Vagina (tissue), 2 donors: ENCODE measurements around the gene UBIAD1. TPM values are rescaled to one million over a fixed set of nuclear protein-coding genes. Genes with fewer than 3 reads are reported as not detected.
"Not testable (repeated sequence)": the region's sequence is repeated elsewhere in the genome, so short reads cannot be mapped to it uniquely, and the experiment has no call there.

Experiments
- DNase-seq, 2 donors: peaks; one replicate each; pipeline ENCODE4 v3.0.0-alpha.2; 2017; ENCODE audit errors: extremely low spot score in 2 of 2
- H3K27ac ChIP-seq: fragments of 200-600 bp; sonication (generic); one replicate; pipeline ENCODE4 v1.5.1; 2019
- H3K27me3 ChIP-seq: fragments of 200-600 bp; sonication (generic); one replicate; pipeline ENCODE4 v1.5.1; 2019
- H3K36me3 ChIP-seq, 2 donors: fragments of 200-600 bp; sonication (generic); one replicate each; pipeline ENCODE4 v1.5.1; 2017 to 2019
- H3K4me1 ChIP-seq: fragments of 200-600 bp; sonication (generic); one replicate; pipeline ENCODE4 v1.5.1; 2019
- H3K4me3 ChIP-seq, 2 donors: fragments of 200-600 bp; sonication (generic); 1 replicate in 1 of 2; 2 replicates in 1 of 2; pipeline ENCODE4 v1.5.1; 2016 to 2019
- H3K9me3 ChIP-seq: fragments of 200-600 bp; sonication (generic); one replicate; pipeline ENCODE4 v1.5.1; 2019
- CTCF ChIP-seq, 3 experiments: fragments of 450-650 bp in 2 of 3; fragments of 200-600 bp in 1 of 3; sonication (generic) in 1 of 3; IDR thresholded peaks; one replicate each; pipeline ENCODE4 v1.5.1; 2017 to 2019; ENCODE audit warnings: antibody characterized with exemption in 3 of 3, mild to moderate bottlenecking in 2 of 3, moderate library complexity in 2 of 3
- POLR2A ChIP-seq, 2 donors: fragments of 450-650 bp; IDR thresholded peaks; one replicate each; pipeline ENCODE4 v1.6.1; 2017; ENCODE audit warnings: antibody characterized with exemption in 2 of 2, mild to moderate bottlenecking in 2 of 2, moderate library complexity in 2 of 2
- POLR2AphosphoS5 ChIP-seq, 2 donors: sonication (generic); formaldehyde crosslinking; IDR thresholded peaks; one replicate each; pipeline ENCODE4 v1.9.0; 2017; ENCODE audit warnings: antibody characterized with exemption in 2 of 2, mild to moderate bottlenecking in 2 of 2, low read depth in 1 of 2; ENCODE audit not compliant: insufficient read depth in 1 of 2
- intact Hi-C: fragments of 100-400 bp; cut with DNase I; formaldehyde crosslinking; loops from one replicate; pipeline ENCODE4 v1.15.1; 2023
- total RNA-seq: library from RNA; depleted of rRNA; stranded (reverse); fragments of >200 nt; gene quantifications from one replicate; pipeline ENCODE4 v1.2.3, GENCODE V29; 2016

The UBIAD1 gene
- total RNA-seq, 1 donor from 2014 or later = 8.6 TPM

DNA sequence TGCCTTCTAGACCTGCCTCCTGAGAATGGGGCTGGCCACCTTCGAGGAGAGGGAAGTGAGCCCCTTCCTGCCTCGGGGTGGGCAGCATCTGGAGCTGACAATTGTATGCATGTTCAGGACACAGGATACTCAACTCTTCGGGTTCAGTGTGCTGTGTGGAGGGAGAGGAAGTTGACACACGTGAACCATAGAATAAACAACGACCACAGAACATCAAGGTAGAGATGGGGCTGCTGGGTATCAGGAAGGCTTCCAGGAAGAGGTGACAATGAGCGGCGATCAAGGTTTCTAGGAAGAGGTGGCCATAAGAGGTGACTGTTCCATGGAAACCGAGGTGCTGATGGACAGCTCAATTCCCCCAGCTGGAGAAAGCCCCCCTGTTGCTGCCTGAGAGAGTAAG lies 22.0 kb downstream of the UBIAD1 start:
- Histone ChIP-seq H3K27ac (no peak overlapping the region), H3K9me3 (no peaks in the 10 kb centered on the region), H3K4me1 (no peaks in the 10 kb centered on the region), H3K36me3 (peaks cover 0 to 11% of the 10 kb centered on the region in 2 donors), H3K27me3 (no peaks in the 10 kb centered on the region), H3K4me3 (no peak overlapping the region)
- TF ChIP-seq CTCF (IDR thresholded peaks at IDR 0.05) = no peak
- TF ChIP-seq POLR2A (IDR thresholded peaks at IDR 0.05) = no peak
- TF ChIP-seq POLR2AphosphoS5 (IDR thresholded peaks at IDR 0.05; ENCODE audit: insufficient read depth in 1 of 2, low read depth in 1 of 2) = no peak
- intact Hi-C loops = no loop called here
- DNase-seq = no peak

DNA sequence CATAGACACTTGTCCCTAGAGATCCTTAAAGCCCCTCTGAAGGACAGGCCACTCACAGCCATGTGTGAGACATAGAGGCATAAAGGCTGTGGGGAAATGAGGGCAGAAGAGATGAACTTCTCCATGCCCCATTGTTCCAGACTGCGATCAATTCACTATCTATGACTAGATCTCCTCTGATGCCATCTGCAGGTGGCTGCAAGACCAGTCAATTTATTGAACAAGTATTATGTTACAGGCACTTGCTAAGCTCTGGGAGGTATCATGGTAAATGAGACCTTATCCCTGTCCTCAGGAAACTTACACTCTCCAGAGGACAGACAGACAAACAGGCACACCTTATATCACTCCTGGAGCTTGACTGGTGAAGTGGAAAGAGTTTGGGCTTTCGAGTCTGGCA lies 22.9 kb downstream of the UBIAD1 start:
- TF ChIP-seq POLR2AphosphoS5 (IDR thresholded peaks at IDR 0.05; ENCODE audit: insufficient read depth in 1 of 2, low read depth in 1 of 2) (no peak), CTCF (IDR thresholded peaks at IDR 0.05) (no peak), POLR2A (IDR thresholded peaks at IDR 0.05) (no peak)
- H3K4me1 ChIP-seq = no peaks in the 10 kb centered on the region
- no peaks in the 10 kb centered on the region for H3K27me3 ChIP-seq
- no peak overlapping the region for H3K27ac ChIP-seq
- H3K9me3 ChIP-seq = no peaks in the 10 kb centered on the region
- H3K4me3 ChIP-seq = no peak overlapping the region
- peaks cover 0 to 11% of the 10 kb centered on the region in 2 donors for H3K36me3 ChIP-seq
- no peak for DNase-seq
- intact Hi-C loops = no loop called here

DNA sequence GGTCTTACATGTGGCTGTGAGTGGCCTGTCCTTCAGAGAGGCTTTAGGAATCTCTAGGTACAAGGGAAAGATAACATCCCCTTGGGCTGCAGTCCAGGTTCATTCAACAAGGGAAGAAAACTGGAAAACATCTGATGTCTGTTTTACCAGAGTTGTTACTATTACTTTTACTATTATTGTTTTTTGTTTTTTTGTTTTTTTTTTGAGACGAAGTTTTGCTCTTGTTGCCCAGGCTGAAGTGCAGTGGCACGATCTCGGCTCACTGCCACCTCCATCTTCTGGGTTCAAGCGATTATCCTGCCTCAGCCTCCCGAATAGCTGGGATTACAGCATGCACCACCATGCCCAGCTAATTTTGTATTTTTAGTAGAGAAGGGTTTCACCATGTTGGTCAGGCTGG lies 24.8 kb downstream of the UBIAD1 start:
- H3K9me3 ChIP-seq, H3K27ac ChIP-seq, H3K4me1 ChIP-seq, DNase-seq, H3K4me3 ChIP-seq, intact Hi-C loops, H3K27me3 ChIP-seq: not testable (repeated sequence)
- peaks cover 0 to 11% of the 10 kb centered on the region in 2 donors for H3K36me3 ChIP-seq

GRCh38 chr1:11298390-11299224 lies 25.6 kb downstream of the UBIAD1 start:
- TF ChIP-seq POLR2A (IDR thresholded peaks at IDR 0.05) (no peak), CTCF (IDR thresholded peaks at IDR 0.05) (no peak), POLR2AphosphoS5 (IDR thresholded peaks at IDR 0.05; ENCODE audit: insufficient read depth in 1 of 2, low read depth in 1 of 2) (no peak)
- no peaks in the 10 kb centered on the region for H3K27me3 ChIP-seq
- no peaks in the 10 kb centered on the region for H3K9me3 ChIP-seq
- H3K4me1 ChIP-seq = no peaks in the 10 kb centered on the region
- H3K27ac ChIP-seq = no peak overlapping the region
- no peak for DNase-seq
- H3K36me3 ChIP-seq = peaks cover 0 to 11% of the 10 kb centered on the region in 2 donors
- H3K4me3 ChIP-seq = no peak overlapping the region
- intact Hi-C loops = no loop called here

DNA sequence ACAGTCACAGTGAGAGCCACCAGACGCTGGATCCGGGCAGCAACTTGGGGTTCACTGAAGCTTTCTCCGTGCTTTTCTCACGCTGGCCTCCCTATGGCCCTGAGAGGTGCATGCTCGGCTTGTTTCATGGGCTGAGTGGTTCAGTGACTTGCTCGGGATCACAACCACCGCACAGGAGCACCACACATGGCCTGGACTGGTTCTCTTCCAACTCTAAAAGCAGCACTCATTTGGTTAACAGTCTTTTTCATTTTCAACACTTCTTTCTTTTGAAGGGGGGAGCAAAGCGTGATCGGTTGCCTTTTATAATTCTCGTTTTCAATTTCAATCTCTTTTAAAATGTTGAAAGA lies 26.2 kb downstream of the UBIAD1 start:
- Histone ChIP-seq H3K4me3 (no peak overlapping the region), H3K36me3 (peaks cover 0 to 11% of the 10 kb centered on the region in 2 donors), H3K27me3 (no peaks in the 10 kb centered on the region), H3K9me3 (no peaks in the 10 kb centered on the region), H3K4me1 (no peaks in the 10 kb centered on the region), H3K27ac (no peak overlapping the region)
- intact Hi-C loops = no loop called here
- DNase-seq = no peak
- TF ChIP-seq CTCF (IDR thresholded peaks at IDR 0.05) = no peak
- no peak for TF ChIP-seq POLR2AphosphoS5 (IDR thresholded peaks at IDR 0.05; ENCODE audit: insufficient read depth in 1 of 2, low read depth in 1 of 2)
- TF ChIP-seq POLR2A (IDR thresholded peaks at IDR 0.05) = no peak
